Skeletal muscle tissue (tissue), 4 donors: ENCODE measurements around the gene INPPL1. TPM values are rescaled to one million over a fixed set of nuclear protein-coding genes. Genes with fewer than 3 reads are reported as not detected.

Source experiments
- H3K27ac ChIP-seq: one replicate; pipeline ENCODE4 v1.7.0; 2013; ENCODE audit warnings: mild to moderate bottlenecking, low read depth, low read length, inconsistent platforms
- H3K27me3 ChIP-seq, 3 donors: one replicate each; pipeline ENCODE4 v1.7.0; 2013; ENCODE audit warnings: low read length in 3 of 3; ENCODE audit not compliant: control insufficient read depth in 3 of 3, insufficient read depth in 3 of 3
- H3K36me3 ChIP-seq, 3 donors: one replicate each; pipeline ENCODE4 v1.7.0; 2013; ENCODE audit warnings: low read length in 3 of 3; ENCODE audit not compliant: control insufficient read depth in 3 of 3, insufficient read depth in 3 of 3
- H3K4me1 ChIP-seq, 3 donors: one replicate each; pipeline ENCODE4 v1.7.0; 2013; ENCODE audit warnings: low read length in 3 of 3, mild to moderate bottlenecking in 3 of 3; ENCODE audit not compliant: control insufficient read depth in 3 of 3, insufficient read depth in 3 of 3
- H3K4me3 ChIP-seq, 3 donors: one replicate each; pipeline ENCODE4 v1.7.0; 2013; ENCODE audit warnings: low read length in 3 of 3
- H3K9ac ChIP-seq, 3 donors: one replicate each; pipeline ENCODE4 v1.7.0; 2013; ENCODE audit warnings: low read length in 3 of 3, mild to moderate bottlenecking in 3 of 3, moderate library complexity in 2 of 3, low read depth in 1 of 3
- H3K9me3 ChIP-seq, 3 donors: one replicate each; pipeline ENCODE4 v1.7.0; 2013; ENCODE audit warnings: low read length in 3 of 3; ENCODE audit not compliant: control insufficient read depth in 3 of 3
- total RNA-seq: library from RNA; depleted of rRNA; stranded (reverse); fragments of >200 nt; gene quantifications from one replicate; pipeline ENCODE4 v1.2.3, GENCODE V29; 2014
- donor health status: Osteomylitis.

Gene INPPL1
- total RNA-seq, 1 donor from 2014 or later: 50.6 TPM

DNA sequence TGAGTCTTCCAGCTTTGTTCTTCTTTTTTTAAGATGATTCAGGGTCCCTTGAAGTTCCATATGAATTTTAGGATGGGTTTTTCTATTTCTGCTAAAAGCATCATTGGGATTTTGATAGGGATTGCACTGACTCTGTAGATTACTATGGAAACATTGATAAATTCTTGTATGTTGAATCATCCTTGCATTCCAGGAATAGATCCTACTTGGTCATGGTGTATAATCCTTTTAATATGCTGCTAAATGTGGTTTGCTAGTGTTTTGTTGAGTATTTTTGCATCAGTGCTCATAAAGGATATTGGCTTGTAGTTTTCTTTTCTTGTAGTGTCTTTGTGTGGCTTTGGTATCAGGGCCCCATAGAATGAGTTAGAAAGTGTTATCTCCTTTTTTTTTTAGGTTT is 54.3 kb downstream of the INPPL1 start:
- Histone ChIP-seq H3K4me1 (no peaks in the 10 kb centered on the region), H3K9ac (no peak overlapping the region), H3K9me3 (no peaks in the 10 kb centered on the region), H3K4me3 (no peak overlapping the region), H3K27me3 (peaks cover 0 to 4% (median 0%) of the 10 kb centered on the region in 3 donors), H3K36me3 (no peaks in the 10 kb centered on the region), H3K27ac (no peak overlapping the region)

GRCh38 chr11:72280037-72280436 is 55.5 kb downstream of the INPPL1 start:
- no peak overlapping the region for H3K9ac ChIP-seq
- H3K27ac ChIP-seq: no peak overlapping the region
- H3K27me3 ChIP-seq: peaks cover 0 to 4% (median 0%) of the 10 kb centered on the region in 3 donors
- H3K4me3 ChIP-seq: no peak overlapping the region
- no peaks in the 10 kb centered on the region for H3K9me3 ChIP-seq
- no peaks in the 10 kb centered on the region for H3K36me3 ChIP-seq
- no peaks in the 10 kb centered on the region for H3K4me1 ChIP-seq

GRCh38 chr11:72280726-72281315 is 56.3 kb downstream of the INPPL1 start:
- Histone ChIP-seq H3K27me3 (peaks cover 0 to 4% (median 0%) of the 10 kb centered on the region in 3 donors), H3K27ac (no peak overlapping the region), H3K9ac (no peak overlapping the region), H3K4me3 (no peak overlapping the region), H3K9me3 (no peaks in the 10 kb centered on the region), H3K36me3 (no peaks in the 10 kb centered on the region), H3K4me1 (no peaks in the 10 kb centered on the region)

DNA sequence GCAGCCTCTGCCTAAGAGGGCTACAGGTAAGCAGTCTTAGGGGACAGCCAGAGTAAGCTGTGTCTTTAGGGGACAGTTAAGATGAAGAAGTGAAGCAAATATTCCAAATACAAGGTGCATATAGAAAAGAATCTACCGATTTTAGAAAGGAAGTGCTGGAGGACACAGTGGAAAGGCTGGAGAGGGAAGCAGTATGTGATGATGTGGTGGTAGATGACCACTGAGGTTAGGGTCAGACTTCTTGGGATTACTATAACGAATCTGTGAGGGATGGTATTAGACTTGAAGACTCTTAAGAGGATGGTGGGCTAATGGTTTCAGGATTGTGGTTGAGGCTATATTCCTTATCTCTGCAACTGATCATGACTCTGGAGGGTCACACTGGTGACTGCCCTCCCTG is 59.4 kb downstream of the INPPL1 start:
- Histone ChIP-seq H3K4me3 (no peak overlapping the region), H3K27ac (no peak overlapping the region), H3K4me1 (no peaks in the 10 kb centered on the region), H3K27me3 (peaks cover 0 to 4% (median 0%) of the 10 kb centered on the region in 3 donors), H3K36me3 (no peaks in the 10 kb centered on the region), H3K9ac (no peak overlapping the region), H3K9me3 (no peaks in the 10 kb centered on the region)

- Histone ChIP-seq H3K9ac (no peak overlapping the region), H3K4me3 (no peak overlapping the region), H3K27me3 (no peaks in the 10 kb centered on the region), H3K36me3 (peaks cover 0 to 3% (median 3%) of the 10 kb centered on the region in 3 donors), H3K27ac (no peak overlapping the region), H3K4me1 (no peaks in the 10 kb centered on the region), H3K9me3 (no peaks in the 10 kb centered on the region)
Measured at GRCh38 chr11:72287293-72287692, 62.7 kb downstream of the INPPL1 start.

Other genes starting within 250 kb of the INPPL1 start
- 3.1 TPM for gene IL18BP, start 225.9 kb upstream of the INPPL1 start, total RNA-seq
- gene NUMA1, start 144.2 kb upstream of the INPPL1 start, total RNA-seq: 177 TPM
- 2.6 TPM for gene LRRC51, start 143.9 kb upstream of the INPPL1 start, total RNA-seq
- 42.3 TPM for gene LAMTOR1, start 121.5 kb upstream of the INPPL1 start, total RNA-seq
- gene TOMT, start 118.8 kb upstream of the INPPL1 start, total RNA-seq: not detected
- gene ANAPC15, start 112.1 kb upstream of the INPPL1 start, total RNA-seq: 7.8 TPM
- 0.52 TPM for gene FOLR3, start 89.0 kb upstream of the INPPL1 start, total RNA-seq
- gene FOLR1, start 32.6 kb upstream of the INPPL1 start, total RNA-seq: 1.0 TPM
- 15.1 TPM for gene FOLR2, start 8.0 kb upstream of the INPPL1 start, total RNA-seq
- not detected for gene PHOX2A, start 19.4 kb downstream of the INPPL1 start, total RNA-seq
- gene CLPB, start 209.8 kb downstream of the INPPL1 start, total RNA-seq: 18.8 TPM